GM13977 (cell line): ENCODE data around the gene USP7.

Experiments used
- DNase-seq: peaks from one replicate; pipeline ENCODE4 v3.0.0; 2012; ENCODE audit warnings: low spot score
- CTCF ChIP-seq: IDR thresholded peaks from 2 replicates; pipeline ENCODE4 v1.5.1; 2012; ENCODE audit warnings: mild to moderate bottlenecking, control low read depth; ENCODE audit not compliant: insufficient read depth; ENCODE audit errors: extremely low read depth, missing control alignments
- in situ Hi-C: fragments of 300-500 bp; cut with MboI; formaldehyde crosslinking; loops from one replicate; pipeline ENCODE4 v1.12.0; 2022; ENCODE audit warnings: low sequenced_read_pairs, low pct_unique_long_range_greater_than_20kb, mixed read lengths, inconsistent platforms; ENCODE audit not compliant: unreplicated experiment

USP7 gene

DNA sequence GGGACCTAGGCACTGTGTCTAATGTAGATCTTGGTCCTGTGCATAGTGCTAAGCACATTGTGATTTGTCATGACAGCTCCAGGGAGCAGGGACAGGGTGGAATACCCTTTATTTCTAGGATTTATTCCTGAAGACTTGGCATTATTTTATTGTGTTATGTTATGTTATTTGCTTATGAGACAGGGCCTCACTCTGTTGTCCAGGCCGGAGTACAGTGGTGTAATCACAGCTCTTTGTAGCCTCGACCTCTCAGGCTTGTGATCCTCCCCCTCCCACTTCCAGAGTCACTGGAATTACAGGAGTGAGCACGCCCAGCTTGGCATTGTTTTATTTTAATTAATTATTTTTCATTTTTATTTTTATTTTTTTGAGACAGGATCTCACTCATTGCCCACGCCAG is 40.5 kb upstream of the USP7 start:
- DNase-seq = no peak
- no peak for TF ChIP-seq CTCF
- in situ Hi-C loops = no loop called here

GRCh38 chr16:9003763-9004162 is 40.1 kb upstream of the USP7 start:
- no peak for DNase-seq
- TF ChIP-seq CTCF = no peak
- in situ Hi-C loops = no loop called here

DNA sequence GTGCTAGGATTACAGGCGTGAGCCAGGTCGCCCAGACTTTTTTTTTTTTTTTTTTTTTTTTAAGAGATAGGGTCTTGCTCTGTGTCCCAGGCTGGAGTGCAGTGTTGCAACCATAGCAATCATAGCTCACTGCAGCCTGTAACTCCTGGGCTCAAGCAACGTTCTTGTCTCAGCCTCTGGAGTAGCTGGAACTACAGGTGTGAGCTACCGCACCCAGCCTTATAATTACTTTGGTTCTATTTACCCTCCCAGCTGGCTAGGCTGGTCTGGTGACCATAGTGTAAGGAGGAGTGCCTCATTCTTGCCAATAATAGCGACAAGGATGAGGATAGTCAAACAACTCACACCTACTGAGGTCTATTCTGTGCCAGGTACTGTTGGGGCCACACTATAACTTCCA is 39.6 kb upstream of the USP7 start:
- DNase-seq = no peak
- TF ChIP-seq CTCF = no peak
- in situ Hi-C loops = no loop called here

GRCh38 chr16:9002042-9002441 is 38.3 kb upstream of the USP7 start:
- TF ChIP-seq CTCF = no peak
- in situ Hi-C loops = no loop called here
- no peak for DNase-seq

DNA sequence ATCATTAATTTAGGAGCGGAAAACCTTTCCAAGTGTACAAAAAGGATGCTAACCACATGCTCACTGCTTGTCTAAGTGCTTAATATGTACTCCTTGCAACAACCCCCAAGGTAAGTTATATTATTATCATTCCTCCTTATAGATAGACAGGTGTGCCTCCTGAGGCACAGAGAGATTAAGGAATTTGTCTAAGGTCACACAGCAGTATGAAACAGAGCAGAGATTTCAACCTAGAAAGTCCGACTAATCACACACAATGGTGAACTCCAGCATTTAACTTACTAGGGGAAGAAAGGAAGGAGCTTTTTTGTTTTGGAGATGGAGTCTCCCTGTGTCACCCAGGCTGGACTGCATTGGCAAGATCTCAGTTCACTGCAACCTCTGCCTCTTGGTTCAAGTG is 37.0 kb upstream of the USP7 start:
- DNase-seq = no peak
- in situ Hi-C loops = no loop called here
- TF ChIP-seq CTCF = no peak

DNA sequence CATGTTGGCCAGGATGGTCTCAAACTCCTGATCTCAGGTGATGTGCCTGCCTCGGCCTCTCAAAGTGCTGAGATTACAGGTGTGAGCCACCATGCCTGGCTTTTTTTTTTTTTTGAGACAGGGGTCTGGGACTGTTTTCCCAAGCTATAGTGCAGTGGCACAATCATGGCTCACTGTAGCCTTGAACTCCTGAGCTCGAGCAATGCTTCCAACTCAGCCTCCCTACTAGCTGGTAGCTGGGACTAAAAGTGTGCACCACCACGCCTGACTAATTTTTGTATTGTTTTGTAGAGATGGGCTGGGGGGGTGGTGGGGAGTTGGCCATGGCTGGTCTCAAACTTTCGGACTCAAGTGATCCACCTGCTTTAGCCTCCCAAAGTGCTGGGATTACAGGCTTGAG is 36.1 kb upstream of the USP7 start:
- no peak for TF ChIP-seq CTCF
- no peak for DNase-seq
- in situ Hi-C loops = no loop called here

- TF ChIP-seq CTCF = no peak
- in situ Hi-C loops = no loop called here
These were observed 34.4 kb upstream of the USP7 start for GRCh38 chr16:8998108-8998507.

More at GRCh38 chr16:8998108-8998507, 34.4 kb upstream of the USP7 start:
- DNase-seq = no peak
